ES-I3 (cell line): ENCODE measurements around the gene OR52H1.
"Not testable (repeated sequence)": the region's sequence is repeated elsewhere in the genome, so short reads cannot be mapped to it uniquely, and the experiment has no call there.

Source experiments
- H3K36me3 ChIP-seq: 2 replicates; pipeline ENCODE4 v1.6.1; 2013; ENCODE audit warnings: mild to moderate bottlenecking, low read length, control low read depth, moderate library complexity; ENCODE audit not compliant: insufficient read depth
- H3K4me1 ChIP-seq: 2 replicates; pipeline ENCODE4 v1.6.1; 2013; ENCODE audit warnings: mild to moderate bottlenecking, control low read depth, low read length; ENCODE audit not compliant: insufficient read depth
- H3K9ac ChIP-seq: 2 replicates; pipeline ENCODE4 v1.6.1; 2013; ENCODE audit warnings: low read depth, mild to moderate bottlenecking, low read length, moderate library complexity
- H3K9me3 ChIP-seq: 2 replicates; pipeline ENCODE4 v1.6.1; 2013; ENCODE audit warnings: mild to moderate bottlenecking, low read length, moderate library complexity; ENCODE audit not compliant: control insufficient read depth, insufficient read depth

The OR52H1 gene

DNA sequence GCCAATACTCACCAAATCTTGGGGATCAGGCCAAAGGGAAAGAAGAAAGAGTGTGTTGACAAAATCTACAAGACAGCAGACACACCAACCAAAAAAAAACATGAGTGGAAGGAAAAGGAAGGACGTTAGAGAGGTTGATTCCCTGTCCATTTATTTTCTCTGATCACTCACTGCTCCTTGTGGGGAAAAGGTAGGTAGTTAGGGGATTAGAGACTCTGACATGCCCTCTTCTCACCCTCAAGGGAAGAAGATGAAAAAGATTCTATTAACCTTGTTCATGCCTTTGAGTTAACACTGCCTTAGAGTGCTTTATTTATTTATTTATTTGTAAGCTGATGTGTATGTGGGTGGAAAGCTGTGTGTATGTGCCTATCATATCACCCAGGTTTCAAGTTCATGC, at the start of gene OR52H1:
OR52H1 (minus strand) TSS at position 101 of the 400 bp plus-strand sequence. CDS start 3,035 bp downstream, outside the sequence.
- Histone ChIP-seq H3K9me3 (no peaks in the 10 kb centered on the region), H3K9ac (no peak within 1 kb of the TSS), H3K4me1 (no peaks in the 10 kb centered on the region), H3K36me3 (no peaks in the 10 kb centered on the region)

DNA sequence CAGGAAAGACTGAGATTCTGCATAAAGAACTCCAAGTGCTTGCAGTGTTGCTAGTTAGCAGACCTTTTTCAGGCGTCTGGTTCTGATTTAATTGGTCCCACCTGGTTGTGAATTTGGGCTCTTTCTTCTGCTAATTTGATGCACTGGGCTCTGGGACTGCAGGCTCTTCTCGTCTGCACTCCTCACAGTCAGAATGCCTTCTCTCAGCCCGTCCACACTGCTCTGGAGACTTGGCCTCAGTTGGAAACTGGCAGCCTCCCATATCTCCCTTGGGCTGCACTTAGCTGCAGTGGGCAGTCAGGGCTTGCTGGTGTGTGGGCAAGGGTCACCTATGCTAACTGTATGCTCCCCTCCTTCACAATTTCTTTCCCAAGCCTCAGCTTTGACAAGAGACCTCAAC, 49.6 kb upstream of the OR52H1 start:
- Histone ChIP-seq H3K9me3 (no peaks in the 10 kb centered on the region), H3K36me3 (no peaks in the 10 kb centered on the region), H3K9ac (no peak overlapping the region; the same call in 1 of the 2 replicates), H3K4me1 (peaks cover 2% of the 10 kb centered on the region; the same call in 1 of the 2 replicates)

DNA sequence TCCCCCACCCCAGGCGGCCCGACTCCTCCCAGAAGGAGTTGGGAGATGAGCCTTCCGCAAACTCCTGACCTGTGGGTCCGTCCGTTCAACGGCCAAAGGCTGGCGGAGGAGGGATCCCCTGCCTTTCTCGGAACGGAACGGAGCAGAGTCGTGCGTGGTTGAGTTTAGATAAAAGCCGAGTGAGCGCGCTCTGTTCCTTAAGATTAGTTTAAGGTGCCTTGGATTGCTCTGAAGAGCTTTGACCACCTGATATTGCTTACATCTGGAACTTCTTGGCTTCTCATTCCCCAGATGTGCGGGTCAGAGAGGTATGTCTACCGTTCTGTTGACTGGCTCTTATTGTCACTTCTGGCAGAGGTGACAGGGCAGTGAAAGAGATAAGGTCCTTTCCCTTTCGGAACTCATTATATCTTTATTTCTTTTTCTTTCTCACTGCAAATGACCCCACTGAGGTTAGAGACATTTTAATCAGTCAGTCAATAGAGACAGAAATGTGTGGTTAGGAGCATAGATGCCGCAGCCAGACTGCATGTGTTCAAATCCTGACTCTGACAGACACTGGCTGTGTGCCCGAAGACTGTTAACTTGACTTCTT, 48.4 kb upstream of the OR52H1 start, which contains the start of gene TRIM6:
TRIM6 (plus strand) TSS at position 31 of the 595 bp plus-strand sequence; CDS start at position 292, 261 bp downstream.
- H3K36me3 ChIP-seq, result no peaks in the 10 kb centered on the region
- H3K9me3 ChIP-seq, result no peaks in the 10 kb centered on the region
- no peaks in the 10 kb centered on the region; the same call in 1 of the 2 replicates for H3K4me1 ChIP-seq
- peak within 1 kb of the TSS; percentile 94 for H3K9ac ChIP-seq

DNA sequence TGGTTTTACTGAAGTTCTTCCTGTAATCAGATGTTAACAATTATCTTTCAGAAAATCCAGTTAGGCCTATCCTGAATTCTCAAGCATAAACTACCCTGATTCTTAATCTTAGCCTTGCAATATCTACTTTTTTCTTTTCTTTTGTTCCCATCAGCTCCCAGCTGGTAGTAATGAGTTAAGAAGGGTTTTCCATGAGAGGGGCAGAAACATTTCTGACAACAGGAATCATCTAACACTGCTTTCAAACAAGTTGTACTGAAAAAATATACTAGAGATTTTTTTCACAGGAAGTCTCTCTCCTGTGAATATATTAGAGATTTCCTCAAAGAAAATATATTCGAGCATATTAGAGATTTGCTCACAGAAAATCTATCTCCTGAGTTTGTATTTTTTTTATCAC, 44.8 kb upstream of the OR52H1 start:
- Histone ChIP-seq H3K4me1 (no peaks in the 10 kb centered on the region; the same call in 1 of the 2 replicates), H3K9me3 (no peaks in the 10 kb centered on the region), H3K36me3 (no peaks in the 10 kb centered on the region), H3K9ac (no peak overlapping the region)

DNA sequence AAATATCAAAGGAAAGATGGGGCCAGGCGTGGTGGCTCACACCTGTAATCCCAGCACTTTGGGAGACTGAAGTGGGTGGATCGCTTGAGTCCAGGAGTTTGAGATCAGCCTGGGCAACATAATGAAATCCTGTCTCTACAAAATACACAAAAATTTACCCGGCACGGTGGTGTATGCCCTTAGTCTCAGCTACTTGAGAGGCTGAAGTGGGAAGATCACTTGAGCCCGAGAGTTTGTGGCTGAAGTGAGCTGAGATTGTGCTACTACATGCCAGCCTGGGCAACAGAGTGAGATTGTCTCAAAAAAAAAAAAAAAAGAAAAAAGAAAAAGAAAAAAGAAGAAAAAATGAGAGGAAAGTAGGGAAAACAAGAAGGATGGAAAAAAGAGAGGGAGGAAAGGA, 44.3 kb upstream of the OR52H1 start:
- H3K9me3 ChIP-seq, result no peaks in the 10 kb centered on the region
- H3K9ac ChIP-seq, result no peak overlapping the region
- no peaks in the 10 kb centered on the region for H3K4me1 ChIP-seq
- no peaks in the 10 kb centered on the region for H3K36me3 ChIP-seq

DNA sequence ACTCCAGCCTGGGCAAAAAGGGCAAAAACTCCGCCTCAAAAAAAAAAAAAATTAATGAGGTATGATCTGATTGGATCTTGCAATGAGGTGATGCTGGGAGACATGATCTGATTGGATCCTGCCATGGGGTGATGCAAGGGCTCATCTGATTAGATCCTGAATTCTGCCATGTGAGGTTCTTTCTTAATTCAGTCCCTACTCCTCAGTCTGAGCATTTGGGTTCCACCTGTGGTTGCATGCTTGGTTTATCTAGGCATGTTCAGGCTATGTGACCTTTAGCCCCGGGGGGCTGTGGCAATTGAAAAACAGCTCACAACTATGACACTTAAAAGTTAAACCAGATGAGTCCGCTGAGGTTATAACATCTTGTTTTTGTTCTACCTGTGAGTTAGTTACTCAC, 43.3 kb upstream of the OR52H1 start:
- no peaks in the 10 kb centered on the region for H3K36me3 ChIP-seq
- H3K9ac ChIP-seq, result no peak overlapping the region
- H3K4me1 ChIP-seq, result no peaks in the 10 kb centered on the region
- H3K9me3 ChIP-seq, result no peaks in the 10 kb centered on the region

DNA sequence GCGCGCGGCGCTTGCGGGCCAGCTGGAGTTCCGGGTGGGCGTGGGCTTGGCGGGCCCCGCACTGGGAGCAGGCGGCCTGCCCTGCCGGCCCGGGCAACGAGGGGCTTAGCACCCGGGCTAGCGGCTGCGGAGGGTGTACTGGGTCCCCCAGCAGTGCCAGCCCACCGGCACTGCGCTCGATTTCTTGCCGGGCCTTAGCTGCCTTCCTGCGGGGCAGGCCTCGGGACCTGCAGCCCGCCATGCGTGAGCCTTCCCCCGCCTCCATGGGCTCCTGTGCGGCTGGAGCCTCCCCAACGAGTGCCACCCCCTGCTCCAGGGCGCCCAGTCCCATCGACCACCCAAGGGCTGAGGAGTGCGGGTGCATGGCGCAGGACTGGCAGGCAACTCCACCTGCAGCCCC, 41.6 kb upstream of the OR52H1 start:
- not testable (repeated sequence) for H3K36me3 ChIP-seq

DNA sequence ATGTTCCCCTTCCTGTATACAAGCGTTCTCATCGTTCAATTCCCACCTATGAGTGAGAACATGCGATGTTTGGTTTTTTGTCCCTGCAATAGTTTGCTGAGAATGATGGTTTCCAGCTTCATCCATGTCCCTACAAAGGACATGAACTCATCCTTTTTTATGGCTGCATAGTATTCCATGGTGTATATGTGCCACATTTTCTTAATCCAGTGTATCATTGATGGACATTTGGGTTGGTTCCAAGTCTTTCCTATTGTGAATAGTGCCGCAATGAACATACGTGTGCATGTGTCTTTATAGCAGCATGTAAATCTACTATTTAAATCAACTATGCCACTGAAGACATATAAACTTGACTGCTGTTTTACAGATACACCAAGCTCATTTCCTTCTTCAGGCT, 36.1 kb upstream of the OR52H1 start:
- not testable (repeated sequence) for H3K9ac ChIP-seq, H3K9me3 ChIP-seq, H3K36me3 ChIP-seq, H3K4me1 ChIP-seq

More for the DNA sequence above, 41.6 kb upstream of the OR52H1 start:
- not testable (repeated sequence) for H3K4me1 ChIP-seq, H3K9ac ChIP-seq, H3K9me3 ChIP-seq

DNA sequence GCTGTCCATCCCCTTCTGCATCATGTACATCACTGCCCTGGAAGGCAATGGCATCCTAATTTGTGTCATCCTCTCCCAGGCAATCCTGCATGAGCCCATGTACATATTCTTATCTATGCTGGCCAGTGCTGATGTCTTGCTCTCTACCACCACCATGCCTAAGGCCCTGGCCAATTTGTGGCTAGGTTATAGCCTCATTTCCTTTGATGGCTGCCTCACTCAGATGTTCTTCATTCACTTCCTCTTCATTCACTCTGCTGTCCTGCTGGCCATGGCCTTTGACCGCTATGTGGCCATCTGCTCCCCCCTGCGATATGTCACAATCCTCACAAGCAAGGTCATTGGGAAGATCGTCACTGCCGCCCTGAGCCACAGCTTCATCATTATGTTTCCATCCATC, 32.7 kb upstream of the OR52H1 start:
- Histone ChIP-seq H3K36me3 (no peaks in the 10 kb centered on the region), H3K4me1 (no peaks in the 10 kb centered on the region), H3K9me3 (no peaks in the 10 kb centered on the region), H3K9ac (no peak overlapping the region)

DNA sequence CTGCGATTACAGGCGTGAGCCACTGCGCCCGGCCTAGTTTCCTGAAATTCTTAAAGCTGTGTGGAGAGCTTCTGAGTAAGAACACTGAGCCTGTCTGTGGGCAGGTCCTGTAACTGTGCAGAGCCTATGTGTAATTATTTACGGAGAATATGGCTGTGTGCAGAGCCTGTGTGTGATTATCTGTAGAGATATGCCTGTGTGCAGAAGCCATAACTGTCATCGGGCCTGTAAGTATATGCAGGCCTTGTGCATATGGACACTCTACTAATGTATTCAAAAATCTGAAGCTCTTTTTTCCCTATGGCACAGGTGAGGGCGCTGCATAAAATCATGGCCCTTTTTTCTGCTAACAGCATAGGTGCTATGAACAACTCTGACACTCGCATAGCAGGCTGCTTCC, 32.2 kb upstream of the OR52H1 start, which contains the start of gene OR52B6:
OR52B6 (plus strand) TSS at position 301 of the 400 bp plus-strand sequence; CDS start at position 301, 0 bp downstream.
- H3K4me1 ChIP-seq, result no peaks in the 10 kb centered on the region
- H3K9me3 ChIP-seq, result no peaks in the 10 kb centered on the region
- no peak within 1 kb of the TSS for H3K9ac ChIP-seq
- H3K36me3 ChIP-seq, result no peaks in the 10 kb centered on the region

DNA sequence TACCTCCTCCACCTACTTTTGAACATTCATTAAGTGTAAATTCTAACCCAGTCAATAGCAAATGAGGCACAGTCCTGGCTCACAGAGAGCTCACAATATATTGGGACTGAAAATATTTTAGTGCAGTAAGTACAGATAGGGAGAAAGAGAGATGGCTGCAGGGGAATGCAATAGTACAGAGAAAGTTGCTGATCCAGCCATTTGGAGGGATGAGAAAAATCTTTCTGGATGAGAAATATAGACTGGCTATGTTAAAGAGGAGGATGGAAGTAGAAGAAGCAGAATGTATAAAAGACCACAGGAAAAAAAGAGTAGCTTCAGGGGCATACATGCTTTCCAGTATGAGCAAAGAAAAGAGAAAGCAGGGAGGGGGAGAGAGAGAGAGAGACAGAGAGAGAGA, 28.8 kb upstream of the OR52H1 start:
- Histone ChIP-seq H3K9me3 (no peaks in the 10 kb centered on the region), H3K4me1 (no peaks in the 10 kb centered on the region), H3K36me3 (no peaks in the 10 kb centered on the region), H3K9ac (no peak overlapping the region)

DNA sequence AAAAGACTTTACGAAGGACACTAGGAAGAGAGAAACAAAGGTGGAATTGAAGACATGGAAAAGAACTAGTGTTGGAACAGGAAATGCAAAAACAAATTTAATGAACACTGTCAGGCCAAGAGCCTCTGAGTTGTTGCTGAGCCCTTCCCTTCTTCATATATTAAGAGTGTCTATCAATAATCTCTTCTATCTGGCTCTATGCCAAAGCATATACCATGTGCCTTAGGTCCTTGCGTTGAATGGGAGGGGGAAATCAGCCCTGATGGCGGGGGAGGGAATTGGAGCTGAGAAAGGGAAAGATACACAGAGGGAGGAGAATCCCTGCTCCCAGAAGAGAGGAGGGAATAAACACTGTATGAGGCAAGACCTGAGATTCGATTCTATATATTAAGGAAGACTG, 26.8 kb upstream of the OR52H1 start:
- Histone ChIP-seq H3K36me3 (no peaks in the 10 kb centered on the region), H3K9ac (no peak overlapping the region), H3K9me3 (no peaks in the 10 kb centered on the region), H3K4me1 (no peaks in the 10 kb centered on the region)

DNA sequence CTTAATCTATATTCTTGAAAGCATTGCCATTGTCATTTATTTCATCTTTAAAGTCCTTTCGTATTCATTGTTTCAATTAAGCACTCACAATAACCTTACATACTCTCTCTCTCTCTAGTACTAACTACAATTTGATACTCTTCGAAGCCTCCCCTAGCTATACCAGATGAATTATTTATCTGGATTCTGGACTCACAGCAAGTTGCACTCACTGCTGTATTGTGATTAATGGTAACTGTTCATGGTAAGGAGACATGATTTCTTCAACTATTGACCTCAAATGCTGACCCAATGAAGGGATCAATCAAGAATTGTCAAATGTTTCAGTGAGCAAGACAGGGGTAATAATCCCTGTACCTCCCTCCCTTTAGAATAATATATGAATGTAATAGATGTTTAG, 26.3 kb upstream of the OR52H1 start:
- no peaks in the 10 kb centered on the region for H3K4me1 ChIP-seq
- no peak overlapping the region for H3K9ac ChIP-seq
- H3K36me3 ChIP-seq, result no peaks in the 10 kb centered on the region
- H3K9me3 ChIP-seq, result no peaks in the 10 kb centered on the region

DNA sequence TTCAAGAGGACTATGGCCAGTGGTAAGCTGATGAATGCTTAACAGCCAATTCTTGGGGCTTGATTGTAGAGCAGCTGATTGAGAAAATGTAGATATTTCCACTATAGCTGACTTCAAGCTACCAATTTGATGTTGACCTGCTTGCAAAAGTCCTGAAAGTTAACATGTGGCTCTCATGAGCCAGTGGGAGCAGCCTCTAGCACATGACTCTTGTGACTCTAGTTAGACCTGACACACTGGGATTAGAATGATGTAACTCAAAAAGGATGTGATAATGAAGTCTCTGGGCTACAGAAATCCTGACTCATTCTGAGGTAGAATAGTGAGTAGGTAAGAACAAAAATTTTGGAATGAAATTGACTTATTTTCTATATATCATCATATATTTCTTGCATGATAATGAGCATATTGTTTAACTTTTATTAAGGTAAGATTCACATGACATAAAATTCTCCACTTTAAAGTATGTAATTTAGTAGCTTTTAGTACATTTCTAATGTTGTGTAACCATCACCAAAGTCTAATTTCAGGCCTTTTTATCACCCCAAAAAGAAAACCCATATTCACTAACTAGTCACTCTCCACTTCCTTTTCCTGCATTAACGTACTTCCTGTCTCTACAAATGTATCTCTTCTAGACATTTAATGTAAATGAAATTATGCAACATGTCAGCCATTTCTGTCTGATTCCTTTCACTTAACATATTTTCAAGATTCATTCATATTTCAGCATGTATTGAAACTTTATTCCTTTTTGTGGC, 16.1 kb upstream of the OR52H1 start:
- Histone ChIP-seq H3K9me3 (no peaks in the 10 kb centered on the region), H3K36me3 (no peaks in the 10 kb centered on the region), H3K9ac (no peak overlapping the region), H3K4me1 (no peaks in the 10 kb centered on the region)

DNA sequence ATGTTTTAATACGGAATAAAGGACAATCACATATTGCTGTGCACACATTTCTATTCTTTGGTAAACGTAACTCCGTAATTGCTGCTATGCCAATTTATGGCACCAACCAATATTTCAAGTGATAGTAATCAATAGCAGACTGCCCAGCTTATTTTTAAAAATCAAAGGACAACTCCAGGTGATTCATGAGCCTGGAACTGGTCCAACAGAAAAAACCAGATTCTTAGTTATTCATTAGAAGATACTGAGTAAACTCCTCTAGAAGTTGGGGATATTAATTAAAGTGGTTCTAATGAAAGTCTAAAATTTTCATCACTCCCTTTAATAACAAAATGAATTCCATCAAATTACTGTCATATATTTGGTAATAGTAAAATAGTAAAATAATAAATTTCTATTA, 9.4 kb upstream of the OR52H1 start:
- Histone ChIP-seq H3K9ac (no peak overlapping the region), H3K9me3 (no peaks in the 10 kb centered on the region), H3K4me1 (peaks cover 5% of the 10 kb centered on the region; the same call in 1 of the 2 replicates), H3K36me3 (no peaks in the 10 kb centered on the region)
